Endothelial cell of umbilical vein (primary cell): ENCODE measurements around the gene C8G. TPM values are rescaled to one million over a fixed set of nuclear protein-coding genes. Genes with fewer than 3 reads are reported as not detected.

Experiments used
- BruUV-seq: library from RNA; stranded (reverse); fragments of 400-500 nt; replicated peaks from 2 replicates; lab custom pipeline; 2021; lab: Mats Ljungman, UMichigan
- CTCF ChIA-PET: fragments of 300-600, 350-600 bp; sonication (Branson Sonifier 250); formaldehyde crosslinking; loops from one replicate; lab custom pipeline; 2021; ENCODE audit warnings: antibody characterized with exemption, inconsistent platforms; lab: Charles Lee
- POLR2A ChIA-PET: fragments of 300-600, 350-600 bp; sonication (Branson Sonifier 250); formaldehyde crosslinking; loops from one replicate; lab custom pipeline; 2021; ENCODE audit warnings: antibody characterized with exemption, inconsistent platforms; lab: Charles Lee
- DNase-seq: peaks from one replicate; pipeline ENCODE4 v3.0.0-alpha.2; 2011; ENCODE audit warnings: low read depth, low spot score
- FAIRE-seq: peaks from 2 replicates; lab custom pipeline; 2011; peaks lifted over from hg19 to GRCh38; lab: Jason Lieb, UNC
- H2AFZ ChIP-seq: 2 replicates; pipeline ENCODE4 v1.6.0; 2012; ENCODE audit warnings: low read depth, low read length, control low read depth, inconsistent platforms
- H3K27ac ChIP-seq: 2 replicates; pipeline ENCODE4 v1.5.1; 2011; ENCODE audit warnings: low read depth, mild to moderate bottlenecking, control low read depth, low read length, moderate library complexity; ENCODE audit not compliant: insufficient read depth
- H3K27me3 ChIP-seq, 2 experiments: 2 replicates each; pipeline versions ENCODE4 v1.6.0 to v1.6.1; 2011; ENCODE audit warnings: low read length in 2 of 2, mixed read lengths in 1 of 2; ENCODE audit not compliant: control insufficient read depth in 2 of 2, insufficient read depth in 2 of 2
- H3K36me3 ChIP-seq, 2 experiments: 2 replicates in 1 of 2; 3 replicates in 1 of 2; pipeline ENCODE4 v1.5.1; 2011; ENCODE audit warnings: low read length in 2 of 2, mild to moderate bottlenecking in 1 of 2, moderate library complexity in 1 of 2; ENCODE audit not compliant: control insufficient read depth in 2 of 2, insufficient read depth in 2 of 2; ENCODE audit errors: extremely low read depth in 1 of 2
- H3K4me1 ChIP-seq: 3 replicates; pipeline ENCODE4 v1.5.1; 2011; ENCODE audit warnings: mild to moderate bottlenecking, low read length; ENCODE audit not compliant: control insufficient read depth, insufficient read depth; ENCODE audit errors: extremely low read depth
- H3K4me2 ChIP-seq: 2 replicates; pipeline ENCODE4 v1.6.1; 2011; ENCODE audit warnings: low read length, control low read depth, mixed read lengths; ENCODE audit not compliant: insufficient read depth
- H3K4me3 ChIP-seq, 3 experiments: fragments of 200-600 bp in 1 of 3; sonication (generic), shearing (Covaris generic) in 1 of 3; replicated peaks in 1 of 3; 2 replicates each; pipeline ENCODE4 v1.5.1; 2011 to 2016; ENCODE audit warnings: control low read depth in 3 of 3, low read length in 3 of 3, mild to moderate bottlenecking in 2 of 3, inconsistent platforms in 1 of 3, low read depth in 1 of 3, moderate library complexity in 1 of 3; ENCODE audit not compliant: insufficient read depth in 1 of 3
- H3K79me2 ChIP-seq: 2 replicates; pipeline ENCODE4 v1.6.0; 2012; ENCODE audit warnings: low read length, inconsistent platforms; ENCODE audit not compliant: control insufficient read depth, insufficient read depth
- H3K9ac ChIP-seq: replicated peaks from 2 replicates; pipeline ENCODE3; 2011; ENCODE audit warnings: low read length, control low read depth; ENCODE audit not compliant: insufficient read depth; ENCODE audit errors: extremely low read depth
- H3K9me1 ChIP-seq: replicated peaks from 3 replicates; pipeline ENCODE4 v1.6.0; 2011; ENCODE audit warnings: mild to moderate bottlenecking, low read length; ENCODE audit not compliant: control insufficient read depth, insufficient read depth; ENCODE audit errors: extremely low read depth
- H3K9me3 ChIP-seq: replicated peaks from 2 replicates; pipeline ENCODE4 v1.5.1; 2012; ENCODE audit warnings: low read length, inconsistent platforms; ENCODE audit not compliant: control insufficient read depth, insufficient read depth
- H4K20me1 ChIP-seq: replicated peaks from 2 replicates; pipeline ENCODE3; 2011; ENCODE audit warnings: mild to moderate bottlenecking, low read length; ENCODE audit not compliant: control insufficient read depth, insufficient read depth; ENCODE audit errors: extremely low read depth
- CTCF ChIP-seq, 2 donors: IDR thresholded peaks; 1 replicate in 1 of 2; 2 replicates in 1 of 2; pipeline ENCODE4 v1.5.1; 2011; ENCODE audit warnings: low read length in 2 of 2, mild to moderate bottlenecking in 2 of 2, moderate library complexity in 2 of 2, control low read depth in 1 of 2, inconsistent platforms in 1 of 2, low read depth in 1 of 2; ENCODE audit not compliant: insufficient read depth in 1 of 2; ENCODE audit errors: extremely low read depth in 1 of 2
- EZH2 ChIP-seq: IDR thresholded peaks from 2 replicates; pipeline ENCODE4 v1.6.1; 2012; ENCODE audit warnings: borderline replicate concordance, low read depth, mild to moderate bottlenecking, moderate library complexity, low read length, inconsistent platforms; ENCODE audit not compliant: severe bottlenecking
- FOS ChIP-seq: IDR thresholded peaks from 2 replicates; pipeline ENCODE4 v1.6.1; 2011; ENCODE audit warnings: mild to moderate bottlenecking, low read length, moderate library complexity, borderline replicate concordance; ENCODE audit not compliant: insufficient read depth
- JUN ChIP-seq: IDR thresholded peaks from 2 replicates; pipeline ENCODE4 v1.6.1; 2011; ENCODE audit warnings: borderline replicate concordance, low read depth; ENCODE audit not compliant: insufficient read length, insufficient read depth
- MAX ChIP-seq: IDR thresholded peaks from 2 replicates; pipeline ENCODE4 v1.6.1; 2011; ENCODE audit not compliant: insufficient read depth, insufficient read length
- MYC ChIP-seq: IDR thresholded peaks from one replicate; pipeline ENCODE4 v1.6.1; 2011; ENCODE audit warnings: mild to moderate bottlenecking, low read depth, low read length
- POLR2A ChIP-seq: IDR thresholded peaks from 2 replicates; pipeline ENCODE4 v1.6.1; 2012; ENCODE audit warnings: low read depth, mild to moderate bottlenecking, control low read depth, low read length
- POLR2AphosphoS5 ChIP-seq: IDR thresholded peaks from 2 replicates; pipeline ENCODE4 v1.6.1; 2012; ENCODE audit warnings: low read depth, mild to moderate bottlenecking, control low read depth, low read length, moderate library complexity; ENCODE audit not compliant: insufficient read depth
- dilution Hi-C: fragments of 300-500 bp; cut with MboI; formaldehyde crosslinking; loops from one replicate; pipeline ENCODE4 v1.15.0; 2019; ENCODE audit warnings: low sequenced_read_pairs; ENCODE audit not compliant: extremely low pct_ligation_motif_present
- intact Hi-C: fragments of 100-400 bp; cut with micrococcal nuclease; formaldehyde crosslinking; loops from one replicate; pipeline ENCODE4 v1.10.0; 2022
- polyA plus RNA-seq, 4 experiments: library from polyadenylated mRNA; depleted of rRNA in 3 of 4; stranded (reverse) in 3 of 4; unstranded in 1 of 4; fragments of >200 nt; gene quantifications; 2 replicates each; pipeline versions ENCODE4 v1.2.1 to v1.2.3, GENCODE V29; 2011 to 2012; ENCODE audit warnings: missing spikeins in 1 of 4
- total RNA-seq: library from RNA; stranded (reverse); gene quantifications from 2 replicates; pipeline ENCODE4 v1.2.3, GENCODE V29; 2021

Gene C8G
- total and polyA plus RNA-seq, 2 donors (not counting 3 experiments of a cell fraction or from before 2014, with no cell fraction given), result 0.47 to 1.9 TPM

- H3K36me3 ChIP-seq, result no peaks in the 10 kb centered on the region
- ChIA-PET POLR2A (no interaction called here), CTCF (interaction anchor here (0.6 to 1.4 kb wide), 3 partner anchors 16 to 46 kb away, joined by 3 to 6 read pairs (median 4); no protein-coding TSS in a partner anchor)
- no peaks in the 10 kb centered on the region for H3K9me1 ChIP-seq
- intact Hi-C loops (loop anchor here (5.0 kb wide), 1 partner anchor 47 kb away; the partner anchor contains the start of gene C8G), dilution Hi-C loops (no loop called here)
- H3K27ac ChIP-seq, result no peak overlapping the region
- no peak overlapping the region for H3K4me3 ChIP-seq
- H3K27me3 ChIP-seq, result no peaks in the 10 kb centered on the region
- no peak overlapping the region for H3K9ac ChIP-seq
- FAIRE-seq (no peak), DNase-seq (no peak)
- H4K20me1 ChIP-seq, result no peaks in the 10 kb centered on the region
- H3K9me3 ChIP-seq, result no peaks in the 10 kb centered on the region
- H3K4me2 ChIP-seq, result no peak overlapping the region
- no peak overlapping the region for H2AFZ ChIP-seq
- peaks cover 9% of the 10 kb centered on the region for H3K79me2 ChIP-seq
- no TSS peak for BruUV-seq
- TF ChIP-seq FOS, result no peak
- TF ChIP-seq POLR2AphosphoS5, result no peak
- TF ChIP-seq CTCF (IDR thresholded peaks at IDR 0.05; ENCODE audit: extremely low read depth in 1 of 2, insufficient read depth in 1 of 2, low read depth in 1 of 2, low read length in 2 of 2), result no peak
- no peak for TF ChIP-seq MYC
- TF ChIP-seq MAX, result no peak
- TF ChIP-seq JUN, result no peak
- no peak for TF ChIP-seq EZH2
- TF ChIP-seq POLR2A, result no peak
- peaks cover 32% of the 10 kb centered on the region for H3K4me1 ChIP-seq
These were observed 49.3 kb downstream of the C8G start for GRCh38 chr9:136994180-136994887.
